PC-3 (cell line): ENCODE results near the gene KRTAP10-2. TPM values are rescaled to one million over a fixed set of nuclear protein-coding genes. Genes with fewer than 3 reads are reported as not detected.

Experiments used
- ATAC-seq: fragments of 200-7000 bp; cut with Tn5 transposase; 2 replicates; pipeline ENCODE4 v1.9.1; 2020; ENCODE audit warnings: mild to moderate bottlenecking, moderate library complexity
- BruUV-seq: library from RNA; stranded (reverse); fragments of 400-500 nt; replicated peaks from 2 replicates; lab custom pipeline; 2021; lab: Mats Ljungman, UMichigan
- CTCF ChIA-PET: fragments of 300-600 bp; sonication (Branson Sonifier 250); formaldehyde crosslinking; loops from one replicate; lab custom pipeline; 2022; ENCODE audit warnings: antibody characterized with exemption; lab: Charles Lee
- POLR2A ChIA-PET: fragments of 300-600 bp; sonication (Branson Sonifier 250); formaldehyde crosslinking; loops from one replicate; lab custom pipeline; 2022; ENCODE audit warnings: antibody characterized with exemption; ENCODE audit not compliant: unreplicated experiment; lab: Charles Lee
- DNase-seq: peaks from one replicate; pipeline ENCODE4 v3.0.0-alpha.2; 2015
- H2AFZ ChIP-seq: fragments of 300-600 bp; sonication (generic); 2 replicates; pipeline ENCODE4 v1.6.0; 2016; ENCODE audit warnings: antibody characterized with exemption, low read length
- H3F3A ChIP-seq: fragments of 300-600 bp; sonication (generic); one replicate; pipeline ENCODE4 v1.6.0; 2017; ENCODE audit warnings: antibody characterized with exemption, low read length, control low read depth, mild to moderate bottlenecking; ENCODE audit not compliant: unreplicated experiment
- H3K27ac ChIP-seq: fragments of 300-600 bp; sonication (generic); 2 replicates; pipeline ENCODE4 v1.5.1; 2016; ENCODE audit warnings: mild to moderate bottlenecking, low read length
- H3K27me3 ChIP-seq: fragments of 300-600 bp; sonication (generic); 2 replicates; pipeline ENCODE4 v1.6.1; 2016; ENCODE audit warnings: low read length, mixed read lengths
- H3K36me3 ChIP-seq: fragments of 300-600 bp; sonication (generic); 2 replicates; pipeline ENCODE4 v1.6.1; 2016; ENCODE audit warnings: low read depth, mixed run types, low read length, mixed read lengths
- H3K4me1 ChIP-seq: fragments of 300-600 bp; sonication (generic); 2 replicates; pipeline ENCODE4 v1.5.1; 2016; ENCODE audit warnings: low read length; ENCODE audit not compliant: insufficient read depth
- H3K4me2 ChIP-seq: fragments of 300-600 bp; sonication (generic); 2 replicates; pipeline ENCODE4 v1.6.0; 2016; ENCODE audit warnings: low read length
- H3K4me3 ChIP-seq: fragments of 300-600 bp; sonication (generic); 2 replicates; pipeline ENCODE4 v1.5.1; 2016; ENCODE audit warnings: mild to moderate bottlenecking, low read length, mixed read lengths
- H3K79me2 ChIP-seq: fragments of 300-600 bp; sonication (generic); 2 replicates; pipeline ENCODE4 v1.6.1; 2017; ENCODE audit warnings: low read length, mixed read lengths
- H3K9ac ChIP-seq: fragments of 300-600 bp; sonication (generic); 2 replicates; pipeline ENCODE4 v1.6.0; 2016; ENCODE audit warnings: mild to moderate bottlenecking, low read length
- H3K9me2 ChIP-seq: fragments of 300-600 bp; sonication (generic); replicated peaks from 2 replicates; pipeline ENCODE4 v1.6.1; 2016; ENCODE audit warnings: mixed run types, low read length, mixed read lengths
- H3K9me3 ChIP-seq: fragments of 300-600 bp; sonication (generic); 2 replicates; pipeline ENCODE4 v1.6.1; 2016; ENCODE audit warnings: low read length, mixed read lengths
- H4K20me1 ChIP-seq: fragments of 300-600 bp; sonication (generic); 2 replicates; pipeline ENCODE4 v1.6.1; 2016; ENCODE audit warnings: low read length, mixed read lengths
- EZH2 ChIP-seq: fragments of 300-600 bp; sonication (generic); IDR thresholded peaks from one replicate; pipeline ENCODE4 v1.6.1; 2017; ENCODE audit warnings: antibody characterized with exemption, mild to moderate bottlenecking, low read length; ENCODE audit not compliant: unreplicated experiment
- EZH2phosphoT487 ChIP-seq: fragments of 300-600 bp; sonication (generic); IDR thresholded peaks from 2 replicates; pipeline ENCODE4 v1.6.1; 2018; ENCODE audit warnings: mild to moderate bottlenecking, antibody characterized with exemption, low read length, borderline replicate concordance
- intact Hi-C: fragments of 100-400 bp; cut with micrococcal nuclease; formaldehyde crosslinking; loops from 2 replicates; pipeline ENCODE4 v1.9.0; 2023
- total RNA-seq: library from RNA; depleted of rRNA; stranded (reverse); fragments of >200 nt; gene quantifications from 2 replicates; pipeline ENCODE4 v1.2.3, GENCODE V29; 2014
- TF ChIP-seq, protein P1 (sequence below): fragments of 300-600 bp; sonication (generic); conservative IDR thresholded peaks from 2 replicates; pipeline ENCODE4 v1.5.1; 2017; ENCODE audit warnings: antibody characterized with exemption, low read depth, mild to moderate bottlenecking, low read length

KRTAP10-2 gene
- total RNA-seq, 1 experiment from 2014 or later: not detected

DNA sequence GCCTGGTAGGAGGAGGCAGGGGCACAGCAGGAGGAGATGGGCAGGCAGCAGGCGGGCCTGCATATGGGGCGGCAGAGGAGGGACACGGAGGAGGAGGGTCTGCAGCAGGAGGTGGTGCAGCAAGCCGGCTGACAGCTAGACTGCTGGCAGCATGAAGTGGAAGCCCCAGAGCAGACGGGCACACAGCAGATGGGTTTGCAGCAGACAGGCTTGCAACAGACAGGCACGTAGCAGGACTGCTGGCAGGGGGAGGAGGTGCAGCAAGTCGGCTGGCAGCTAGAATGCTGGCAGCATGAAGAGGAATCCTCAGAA, 28.5 kb upstream of the KRTAP10-2 start:
- 0 out of 2 replicates have a peak, but pooled peaks cover 5% of the 10 kb centered on the region for H3K9me3 ChIP-seq
- no peak overlapping the region for H3K27ac ChIP-seq
- TF ChIP-seq, protein P1, sequence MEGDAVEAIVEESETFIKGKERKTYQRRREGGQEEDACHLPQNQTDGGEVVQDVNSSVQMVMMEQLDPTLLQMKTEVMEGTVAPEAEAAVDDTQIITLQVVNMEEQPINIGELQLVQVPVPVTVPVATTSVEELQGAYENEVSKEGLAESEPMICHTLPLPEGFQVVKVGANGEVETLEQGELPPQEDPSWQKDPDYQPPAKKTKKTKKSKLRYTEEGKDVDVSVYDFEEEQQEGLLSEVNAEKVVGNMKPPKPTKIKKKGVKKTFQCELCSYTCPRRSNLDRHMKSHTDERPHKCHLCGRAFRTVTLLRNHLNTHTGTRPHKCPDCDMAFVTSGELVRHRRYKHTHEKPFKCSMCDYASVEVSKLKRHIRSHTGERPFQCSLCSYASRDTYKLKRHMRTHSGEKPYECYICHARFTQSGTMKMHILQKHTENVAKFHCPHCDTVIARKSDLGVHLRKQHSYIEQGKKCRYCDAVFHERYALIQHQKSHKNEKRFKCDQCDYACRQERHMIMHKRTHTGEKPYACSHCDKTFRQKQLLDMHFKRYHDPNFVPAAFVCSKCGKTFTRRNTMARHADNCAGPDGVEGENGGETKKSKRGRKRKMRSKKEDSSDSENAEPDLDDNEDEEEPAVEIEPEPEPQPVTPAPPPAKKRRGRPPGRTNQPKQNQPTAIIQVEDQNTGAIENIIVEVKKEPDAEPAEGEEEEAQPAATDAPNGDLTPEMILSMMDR: no peak
- TF ChIP-seq EZH2phosphoT487: no peak
- TF ChIP-seq EZH2: no peak
- no TSS peak for BruUV-seq
- ChIA-PET POLR2A (no interaction called here), CTCF (interaction anchor here (1.7 kb wide), 1 partner anchor 214 kb away, joined by 4 read pairs; no protein-coding TSS in a partner anchor)
- H3K4me3 ChIP-seq: peak overlapping the region; percentile 51; the same call in 1 of the 2 replicates
- H3K4me1 ChIP-seq: peaks cover 10% of the 10 kb centered on the region; the same call in 1 of the 2 replicates
- no peak overlapping the region for H3K9ac ChIP-seq
- H3K9me2 ChIP-seq: no peaks in the 10 kb centered on the region
- H3K79me2 ChIP-seq: no peaks in the 10 kb centered on the region
- intact Hi-C loops: no loop called here
- H3K27me3 ChIP-seq: no peaks in the 10 kb centered on the region
- DNase-seq (no peak), ATAC-seq (peak; percentile 8)
- no peaks in the 10 kb centered on the region for H3F3A ChIP-seq
- H3K36me3 ChIP-seq: no peaks in the 10 kb centered on the region
- H3K4me2 ChIP-seq: peak overlapping the region; percentile 82
- no peaks in the 10 kb centered on the region for H4K20me1 ChIP-seq
- H2AFZ ChIP-seq: peak overlapping the region; percentile 61; the same call in 1 of the 2 replicates

DNA sequence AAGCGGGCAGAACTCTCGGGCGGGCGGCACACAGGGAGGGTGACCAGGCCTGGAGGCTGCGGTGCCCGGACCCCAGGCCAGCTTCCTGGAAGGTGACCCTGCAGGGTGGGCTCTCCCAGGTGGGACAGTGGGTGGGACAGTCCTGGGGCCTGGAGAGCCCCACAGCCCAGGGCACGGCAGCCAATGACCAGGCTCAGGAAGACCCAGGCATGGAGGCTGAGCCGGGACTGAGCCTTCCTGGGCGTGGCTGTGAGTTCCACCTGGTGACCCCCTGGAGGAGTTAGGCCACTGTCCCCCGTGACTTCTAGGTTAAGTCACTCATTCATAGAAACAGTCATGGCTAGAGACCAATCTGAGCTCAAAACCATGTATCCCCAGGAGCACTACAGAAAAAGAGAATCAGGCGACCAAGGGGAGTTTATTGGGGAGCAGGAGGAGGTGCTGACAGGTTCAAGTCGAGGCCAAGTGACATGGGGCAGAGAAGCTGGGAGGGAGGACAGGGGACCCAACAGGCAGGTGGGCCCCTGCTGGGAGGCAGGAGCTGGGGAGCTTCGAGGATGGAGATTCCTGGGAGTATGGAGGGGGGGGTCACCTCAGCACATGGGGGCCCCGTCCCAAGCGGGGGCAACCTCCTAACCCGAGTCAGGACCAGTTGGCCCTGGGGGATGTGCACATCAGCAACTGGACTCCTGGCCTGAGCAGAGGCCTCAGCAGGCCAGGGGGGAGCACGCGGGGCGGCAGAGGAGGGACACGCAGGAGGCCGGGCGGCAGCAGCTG, 27.9 kb upstream of the KRTAP10-2 start:
- H3K9me2 ChIP-seq: no peaks in the 10 kb centered on the region
- DNase-seq: no peak
- H3K4me1 ChIP-seq: peaks cover 10% of the 10 kb centered on the region; the same call in 1 of the 2 replicates
- H3K79me2 ChIP-seq: no peaks in the 10 kb centered on the region
- TF ChIP-seq EZH2phosphoT487: no peak
- no peak for TF ChIP-seq EZH2
- TF ChIP-seq, protein P1: no peak
- CTCF ChIA-PET: interaction anchor here (1.7 kb wide), 1 partner anchor 215 kb away, joined by 4 read pairs; no protein-coding TSS in a partner anchor
- H3F3A ChIP-seq: no peaks in the 10 kb centered on the region
- intact Hi-C loops: no loop called here
- no TSS peak for BruUV-seq
- 0 out of 2 replicates have a peak, but pooled peaks cover 5% of the 10 kb centered on the region for H3K9me3 ChIP-seq
- H3K9ac ChIP-seq: no peak overlapping the region
- no peaks in the 10 kb centered on the region for H3K27me3 ChIP-seq
- no peaks in the 10 kb centered on the region for H4K20me1 ChIP-seq
- no peak for ATAC-seq
- H2AFZ ChIP-seq: no peak overlapping the region
- POLR2A ChIA-PET: no interaction called here
- H3K36me3 ChIP-seq: no peaks in the 10 kb centered on the region
- H3K27ac ChIP-seq: no peak overlapping the region
- H3K4me2 ChIP-seq: no peak overlapping the region
- no peak overlapping the region for H3K4me3 ChIP-seq
